Natural killer cell (primary cell): ENCODE data around the gene ANKLE1. TPM values are rescaled to one million over a fixed set of nuclear protein-coding genes. Genes with fewer than 3 reads are reported as not detected.

Experiments
- ATAC-seq, 3 donors: fragments of 150-1000 bp in 2 of 3; fragments of 200-7000 bp in 1 of 3; cut with Tn5 transposase; 1 replicate in 1 of 3; 2 replicates in 2 of 3; pipeline ENCODE4 v1.10.0; 2021; ENCODE audit warnings: mild to moderate bottlenecking in 2 of 3, moderate library complexity in 2 of 3
- DNase-seq, 2 donors: peaks; one replicate each; pipeline versions ENCODE4 v3.0.0 to v3.0.0-alpha.2; 2013 to 2021; ENCODE audit warnings: mixed read lengths in 1 of 2
- H3K27ac ChIP-seq: one replicate; pipeline ENCODE4 v1.5.1; 2013; ENCODE audit warnings: mild to moderate bottlenecking, low read length
- H3K27me3 ChIP-seq: one replicate; pipeline ENCODE4 v1.6.1; 2013; ENCODE audit warnings: low read length; ENCODE audit not compliant: control insufficient read depth, insufficient read depth
- H3K36me3 ChIP-seq: one replicate; pipeline ENCODE4 v1.6.1; 2013; ENCODE audit warnings: low read length; ENCODE audit not compliant: control insufficient read depth, insufficient read depth
- H3K4me1 ChIP-seq: one replicate; pipeline ENCODE4 v1.6.1; 2013; ENCODE audit warnings: low read length; ENCODE audit not compliant: control insufficient read depth, insufficient read depth
- H3K4me3 ChIP-seq: one replicate; pipeline ENCODE4 v1.5.1; 2013; ENCODE audit warnings: low read length
- H3K9me3 ChIP-seq: one replicate; pipeline ENCODE4 v1.6.1; 2013; ENCODE audit warnings: low read length; ENCODE audit not compliant: control insufficient read depth, insufficient read depth
- H3K27ac Mint-ChIP-seq, 2 donors: one replicate each; pipeline ENCODE4 v1.8.0; 2022; ENCODE audit warnings: mild to moderate bottlenecking in 2 of 2, mixed read lengths in 2 of 2, moderate library complexity in 1 of 2
- H3K27me3 Mint-ChIP-seq, 2 donors: one replicate each; pipeline ENCODE4 v1.8.0; 2022; ENCODE audit warnings: low read depth in 2 of 2, mixed read lengths in 2 of 2
- H3K36me3 Mint-ChIP-seq: one replicate; pipeline ENCODE4 v1.8.0; 2022; ENCODE audit warnings: mixed read lengths
- H3K4me1 Mint-ChIP-seq, 2 donors: one replicate each; pipeline ENCODE4 v1.8.0; 2022; ENCODE audit warnings: mixed read lengths in 2 of 2
- H3K4me3 Mint-ChIP-seq: one replicate; pipeline ENCODE4 v1.8.0; 2022; ENCODE audit warnings: mild to moderate bottlenecking, moderate library complexity, mixed read lengths
- H3K9me3 Mint-ChIP-seq, 2 donors: one replicate each; pipeline ENCODE4 v1.8.0; 2022; ENCODE audit warnings: mixed read lengths in 2 of 2
- WGBS: methylation state at CpG from one replicate; pipeline ENCODE4 v1.1.7; 2013; ENCODE audit warnings: missing lambda C conversion rate; ENCODE audit not compliant: insufficient coverage; 5-methylcytosine and 5-hydroxymethylcytosine counted together
- intact Hi-C: fragments of 100-400 bp; cut with micrococcal nuclease; formaldehyde crosslinking; loops from one replicate; pipeline ENCODE4 v1.14.2; 2022
- total RNA-seq, 4 donors: library from RNA; stranded (reverse); fragments of 120-200 nt in 1 of 4; gene quantifications; one replicate each; pipeline versions ENCODE4 v1.2.3 to v1.2.4, GENCODE V29; 2013 to 2022
- TF ChIP-seq, protein P1 (sequence below): fragments of 200-600 bp; IDR thresholded peaks from one replicate; pipeline ENCODE4 v1.8.0; 2022; ENCODE audit warnings: antibody characterized with exemption

Gene ANKLE1
- total RNA-seq, 3 donors from 2014 or later (not counting 1 experiment from before 2014, with no cell fraction given) = 1.3 to 3.6 (median 2.0) TPM

DNA sequence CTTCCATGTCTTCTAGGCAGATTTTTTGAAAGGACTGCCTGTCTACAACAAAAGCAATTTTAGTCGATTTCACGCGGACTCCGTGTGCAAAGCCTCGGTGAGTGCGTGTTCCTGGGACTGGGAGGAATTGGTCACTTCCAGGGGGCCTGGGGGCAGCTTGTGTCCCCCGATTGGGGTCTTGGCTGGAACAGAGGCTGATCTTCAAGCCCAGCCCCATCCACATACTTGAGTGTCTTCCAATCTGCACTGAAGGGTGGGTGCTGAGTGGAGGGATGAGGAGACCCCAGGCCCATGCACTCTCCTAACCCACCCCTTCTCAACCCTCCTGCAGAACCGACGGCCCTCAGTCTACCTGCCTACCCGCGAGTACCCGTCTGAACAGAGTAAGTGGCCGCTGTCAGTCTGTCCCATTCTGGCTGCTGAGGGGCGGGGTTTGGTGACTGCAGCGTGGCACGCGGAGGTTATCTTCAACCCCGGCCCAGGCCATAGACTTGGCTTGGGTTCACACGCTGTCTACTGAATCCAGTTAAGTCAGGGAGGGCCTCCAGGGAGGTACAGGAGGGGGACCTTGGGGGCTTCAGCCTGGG is 32.4 kb downstream of the ANKLE1 start:
- no peaks in the 10 kb centered on the region for H3K9me3 Mint-ChIP-seq
- intact Hi-C loops = no loop called here
- TF ChIP-seq, protein P1, sequence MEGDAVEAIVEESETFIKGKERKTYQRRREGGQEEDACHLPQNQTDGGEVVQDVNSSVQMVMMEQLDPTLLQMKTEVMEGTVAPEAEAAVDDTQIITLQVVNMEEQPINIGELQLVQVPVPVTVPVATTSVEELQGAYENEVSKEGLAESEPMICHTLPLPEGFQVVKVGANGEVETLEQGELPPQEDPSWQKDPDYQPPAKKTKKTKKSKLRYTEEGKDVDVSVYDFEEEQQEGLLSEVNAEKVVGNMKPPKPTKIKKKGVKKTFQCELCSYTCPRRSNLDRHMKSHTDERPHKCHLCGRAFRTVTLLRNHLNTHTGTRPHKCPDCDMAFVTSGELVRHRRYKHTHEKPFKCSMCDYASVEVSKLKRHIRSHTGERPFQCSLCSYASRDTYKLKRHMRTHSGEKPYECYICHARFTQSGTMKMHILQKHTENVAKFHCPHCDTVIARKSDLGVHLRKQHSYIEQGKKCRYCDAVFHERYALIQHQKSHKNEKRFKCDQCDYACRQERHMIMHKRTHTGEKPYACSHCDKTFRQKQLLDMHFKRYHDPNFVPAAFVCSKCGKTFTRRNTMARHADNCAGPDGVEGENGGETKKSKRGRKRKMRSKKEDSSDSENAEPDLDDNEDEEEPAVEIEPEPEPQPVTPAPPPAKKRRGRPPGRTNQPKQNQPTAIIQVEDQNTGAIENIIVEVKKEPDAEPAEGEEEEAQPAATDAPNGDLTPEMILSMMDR = no peak
- peaks cover 13% of the 10 kb centered on the region for H3K4me1 ChIP-seq
- no peak overlapping the region for H3K27ac Mint-ChIP-seq
- WGBS = 97% methylated on average over 19 of the region's 19 CpGs
- H3K4me3 Mint-ChIP-seq = no peak overlapping the region
- H3K27me3 ChIP-seq = no peaks in the 10 kb centered on the region
- H3K36me3 Mint-ChIP-seq = no peaks in the 10 kb centered on the region
- H3K27me3 Mint-ChIP-seq = no peaks in the 10 kb centered on the region
- H3K9me3 ChIP-seq = no peaks in the 10 kb centered on the region
- H3K36me3 ChIP-seq = peaks cover 24% of the 10 kb centered on the region
- DNase-seq = no peak
- no peak overlapping the region for H3K27ac ChIP-seq
- no peak for ATAC-seq
- H3K4me3 ChIP-seq = no peak overlapping the region
- H3K4me1 Mint-ChIP-seq = peaks cover 17 to 28% of the 10 kb centered on the region in 2 donors

DNA sequence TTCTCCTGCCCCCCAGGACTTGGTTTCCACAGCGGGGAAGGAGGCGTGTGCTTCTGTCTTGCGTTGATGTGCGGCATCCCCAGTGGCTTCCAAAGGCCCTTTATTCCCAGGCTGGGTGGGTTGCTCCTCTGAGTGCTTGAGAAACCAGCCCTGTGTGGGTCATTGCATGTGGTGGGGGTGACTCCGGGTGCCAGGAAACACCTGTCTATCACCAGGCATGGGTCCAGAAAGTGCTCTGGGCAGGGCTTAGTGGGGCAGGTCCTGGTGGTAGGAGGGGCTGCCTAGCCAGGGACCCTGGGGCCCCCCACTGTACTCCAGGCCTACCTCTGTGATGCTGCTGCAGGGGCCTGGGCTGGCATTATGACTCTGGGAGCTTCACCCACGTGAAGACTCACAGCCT is 37.3 kb downstream of the ANKLE1 start:
- no peaks in the 10 kb centered on the region for H3K4me1 Mint-ChIP-seq
- 70% methylated on average over 6 of the region's 6 CpGs for WGBS
- no peaks in the 10 kb centered on the region for H3K36me3 Mint-ChIP-seq

DNA sequence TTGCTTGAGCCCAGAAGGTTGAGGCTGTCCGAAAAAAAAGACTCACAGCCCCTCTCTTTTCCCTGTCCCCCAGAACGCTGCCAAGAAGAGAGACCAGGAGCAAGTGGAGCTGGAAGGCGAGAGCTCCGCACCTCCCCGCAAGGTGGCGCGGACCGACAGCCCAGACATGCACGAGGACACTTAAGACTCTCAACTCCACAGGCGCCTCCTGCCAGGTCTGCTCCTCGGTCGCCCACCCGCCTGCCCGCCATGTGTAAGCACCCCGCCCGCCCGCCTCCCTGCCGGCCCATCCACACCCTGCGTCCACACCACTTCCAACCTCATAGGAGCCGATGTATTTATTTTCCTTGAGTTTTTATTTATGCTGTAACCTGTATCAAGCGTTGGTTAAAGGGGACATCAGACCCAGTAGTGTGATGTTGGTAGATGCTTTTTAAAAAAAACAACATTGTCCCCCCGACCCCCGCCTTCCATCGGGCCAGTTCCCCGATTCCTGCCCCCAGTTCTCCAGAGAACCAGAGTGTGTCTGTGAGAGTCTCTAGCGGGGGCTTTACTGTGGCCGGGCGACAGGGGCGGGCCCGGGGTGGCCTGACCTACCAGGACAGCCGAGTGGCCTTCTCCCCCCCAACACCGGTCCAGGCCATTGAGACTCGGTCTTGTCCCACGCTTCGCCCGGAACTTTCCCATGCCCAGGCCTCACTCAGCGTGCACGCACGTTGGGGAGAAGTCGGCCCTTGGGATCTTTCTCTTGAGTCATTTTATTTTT is 38.0 kb downstream of the ANKLE1 start:
- no peaks in the 10 kb centered on the region for H3K9me3 ChIP-seq
- Mint-ChIP-seq H3K4me3 (no peak overlapping the region), H3K4me1 (no peaks in the 10 kb centered on the region), H3K9me3 (no peaks in the 10 kb centered on the region), H3K36me3 (no peaks in the 10 kb centered on the region), H3K27me3 (no peaks in the 10 kb centered on the region), H3K27ac (no peak overlapping the region)
- H3K27me3 ChIP-seq = no peaks in the 10 kb centered on the region
- peaks cover 34% of the 10 kb centered on the region for H3K36me3 ChIP-seq
- WGBS = 95% methylated on average over 39 of the region's 40 CpGs
- intact Hi-C loops = no loop called here
- ATAC-seq (no peak), DNase-seq (no peak)
- H3K4me1 ChIP-seq = peaks cover 2% of the 10 kb centered on the region
- H3K27ac ChIP-seq = no peak overlapping the region
- TF ChIP-seq, protein P1 = no peak
- no peak overlapping the region for H3K4me3 ChIP-seq

More for the DNA sequence above, 37.3 kb downstream of the ANKLE1 start:
- H3K36me3 ChIP-seq = peaks cover 41% of the 10 kb centered on the region
- Mint-ChIP-seq H3K9me3 (no peaks in the 10 kb centered on the region), H3K27ac (no peak overlapping the region), H3K4me3 (no peak overlapping the region), H3K27me3 (no peaks in the 10 kb centered on the region)
- TF ChIP-seq, protein P1 = no peak
- H3K27me3 ChIP-seq = no peaks in the 10 kb centered on the region
- intact Hi-C loops = no loop called here
- no peak for ATAC-seq
- H3K4me3 ChIP-seq = no peak overlapping the region
- no peaks in the 10 kb centered on the region for H3K9me3 ChIP-seq
- no peak for DNase-seq
- peaks cover 2% of the 10 kb centered on the region for H3K4me1 ChIP-seq
- no peak overlapping the region for H3K27ac ChIP-seq
